Measurements from ENCODE around the gene MCF2L2. TPM values are rescaled to one million over a fixed set of nuclear protein-coding genes. Genes with fewer than 3 reads are reported as not detected.

Gene MCF2L2
- total RNA-seq, 1 donor from 2014 or later: 1.2 TPM

GRCh38 chr3:183189641-183190040 is 238.8 kb downstream of the MCF2L2 start:
- Histone ChIP-seq H3K27me3 (no peaks in the 10 kb centered on the region), H3K4me3 (no peak overlapping the region), H3K4me1 (peaks cover 13% of the 10 kb centered on the region), H3K27ac (no peak overlapping the region), H3K36me3 (no peaks in the 10 kb centered on the region), H3K9me3 (no peaks in the 10 kb centered on the region)
- intact Hi-C loops (cut with DNase I): no loop called here
- DNase-seq (no peak), ATAC-seq (no peak)
- no peak for TF ChIP-seq CTCF (IDR thresholded peaks at IDR 0.05)

- Histone ChIP-seq H3K4me3 (no peak overlapping the region), H3K27me3 (no peaks in the 10 kb centered on the region), H3K27ac (no peak overlapping the region), H3K9me3 (no peaks in the 10 kb centered on the region), H3K4me1 (peaks cover 13% of the 10 kb centered on the region), H3K36me3 (no peaks in the 10 kb centered on the region)
- ATAC-seq (peak; percentile 74), DNase-seq (no peak)
- intact Hi-C loops (cut with DNase I): no loop called here
- TF ChIP-seq CTCF (IDR thresholded peaks at IDR 0.05): peak; percentile 42
These were observed 239.4 kb downstream of the MCF2L2 start for GRCh38 chr3:183188895-183189462.

- no peak for TF ChIP-seq CTCF (IDR thresholded peaks at IDR 0.05)
- Histone ChIP-seq H3K27ac (no peak overlapping the region), H3K4me1 (peaks cover 13% of the 10 kb centered on the region), H3K4me3 (no peak overlapping the region), H3K36me3 (no peaks in the 10 kb centered on the region), H3K9me3 (no peaks in the 10 kb centered on the region), H3K27me3 (no peaks in the 10 kb centered on the region)
- DNase-seq (no peak), ATAC-seq (peak; percentile 7)
- intact Hi-C loops (cut with DNase I): no loop called here
These were observed 242.7 kb downstream of the MCF2L2 start for GRCh38 chr3:183185696-183186095.

- no peak overlapping the region for H3K27ac ChIP-seq
- no peak overlapping the region for H3K4me3 ChIP-seq
- ATAC-seq (no peak), DNase-seq (no peak)
- peaks cover 19% of the 10 kb centered on the region for H3K4me1 ChIP-seq
- intact Hi-C loops (cut with DNase I): loop anchor here (5.0 kb wide), 1 partner anchor 199 kb away; no protein-coding TSS in a partner anchor
- no peak for TF ChIP-seq CTCF (IDR thresholded peaks at IDR 0.05)
- H3K36me3 ChIP-seq: no peaks in the 10 kb centered on the region
- peaks cover 9% of the 10 kb centered on the region for H3K27me3 ChIP-seq
- H3K9me3 ChIP-seq: no peaks in the 10 kb centered on the region
These were observed 245.4 kb downstream of the MCF2L2 start for GRCh38 chr3:183182732-183183610.

GRCh38 chr3:183182073-183182472 is 246.3 kb downstream of the MCF2L2 start:
- no peak overlapping the region for H3K27ac ChIP-seq
- no peak overlapping the region for H3K4me3 ChIP-seq
- no peak for TF ChIP-seq CTCF (IDR thresholded peaks at IDR 0.05)
- H3K9me3 ChIP-seq: no peaks in the 10 kb centered on the region
- H3K36me3 ChIP-seq: no peaks in the 10 kb centered on the region
- peaks cover 14% of the 10 kb centered on the region for H3K27me3 ChIP-seq
- DNase-seq (no peak), ATAC-seq (no peak)
- intact Hi-C loops (cut with DNase I): loop anchor here (5.0 kb wide), 1 partner anchor 200 kb away; no protein-coding TSS in a partner anchor
- peaks cover 19% of the 10 kb centered on the region for H3K4me1 ChIP-seq

All from upper lobe of right lung (tissue), 1 donor.